T-helper 1 cell treated with Interleukin-12 subunit alpha and Interleukin-12 subunit beta and Interleukin-4 antibody, amounts not matched to agents 30 μg/mL and 1 μg/mL, for 36 hours (primary cell): ENCODE data around the gene EYS.

Experiments used
- H3K27ac Mint-ChIP-seq: one replicate; pipeline ENCODE4 v1.8.0; 2021; ENCODE audit warnings: mild to moderate bottlenecking, mixed read lengths
- H3K27me3 Mint-ChIP-seq: one replicate; pipeline ENCODE4 v1.8.0; 2021; ENCODE audit warnings: low read depth, mixed read lengths
- H3K36me3 Mint-ChIP-seq: one replicate; pipeline ENCODE4 v1.8.0; 2021; ENCODE audit warnings: low read depth, mixed read lengths
- H3K4me1 Mint-ChIP-seq: one replicate; pipeline ENCODE4 v1.8.0; 2021; ENCODE audit warnings: low read depth, mixed read lengths
- H3K4me3 Mint-ChIP-seq: one replicate; pipeline ENCODE4 v1.8.0; 2021; ENCODE audit warnings: mild to moderate bottlenecking, moderate library complexity, mixed read lengths
- H3K9me3 Mint-ChIP-seq: one replicate; pipeline ENCODE4 v1.8.0; 2021; ENCODE audit warnings: mixed read lengths

EYS gene

DNA sequence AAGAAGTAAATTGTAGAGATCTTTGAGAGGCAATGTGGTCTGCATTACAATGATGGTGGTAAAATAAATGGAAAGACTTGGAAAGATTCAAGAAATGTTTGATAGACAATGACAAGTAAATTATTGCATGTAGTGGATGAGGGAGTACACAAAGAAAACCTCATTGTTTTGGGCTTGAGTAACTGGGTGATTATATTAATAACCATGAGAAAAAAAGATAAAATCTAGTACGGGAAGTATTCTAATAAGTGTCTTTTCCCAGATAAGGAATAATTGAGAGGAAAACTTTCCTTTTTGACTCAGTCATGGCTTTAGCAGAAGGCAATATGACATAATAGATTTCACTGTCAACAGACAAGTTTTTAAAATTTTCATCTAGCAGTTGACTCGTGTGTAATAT is 993.0 kb downstream of the EYS start:
- Mint-ChIP-seq H3K9me3 (peaks cover 10% of the 10 kb centered on the region), H3K27ac (no peak overlapping the region)

DNA sequence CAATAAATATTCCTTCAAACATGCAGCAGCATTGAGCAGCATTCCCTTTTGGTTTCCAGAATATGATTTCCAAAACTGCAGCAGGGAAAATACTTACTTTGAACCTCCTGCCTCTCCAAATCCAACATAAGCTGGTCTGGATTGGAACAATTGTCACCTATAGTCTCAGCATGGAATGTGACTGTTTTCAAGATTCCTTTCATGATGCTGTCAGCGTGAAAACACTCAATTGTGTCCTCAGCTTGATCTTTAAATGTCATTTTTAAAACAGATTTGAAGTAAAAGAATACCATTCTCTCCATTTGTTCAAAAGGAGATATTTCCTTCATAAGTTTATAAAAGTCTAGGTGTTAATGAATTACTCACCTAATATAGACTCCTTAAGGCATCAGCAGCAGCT is 993.9 kb downstream of the EYS start:
- Mint-ChIP-seq H3K36me3 (no peaks in the 10 kb centered on the region), H3K27me3 (no peaks in the 10 kb centered on the region), H3K9me3 (peaks cover 4% of the 10 kb centered on the region), H3K4me1 (no peaks in the 10 kb centered on the region), H3K27ac (no peak overlapping the region), H3K4me3 (no peak overlapping the region)

More for the DNA sequence above, 993.0 kb downstream of the EYS start:
- H3K4me3 Mint-ChIP-seq = no peak overlapping the region
- no peaks in the 10 kb centered on the region for H3K4me1 Mint-ChIP-seq
- no peaks in the 10 kb centered on the region for H3K36me3 Mint-ChIP-seq
- no peaks in the 10 kb centered on the region for H3K27me3 Mint-ChIP-seq

- Mint-ChIP-seq H3K4me1 (no peaks in the 10 kb centered on the region), H3K9me3 (peaks cover 4% of the 10 kb centered on the region), H3K27me3 (no peaks in the 10 kb centered on the region), H3K4me3 (no peak overlapping the region), H3K27ac (no peak overlapping the region), H3K36me3 (no peaks in the 10 kb centered on the region)
These were observed 994.4 kb downstream of the EYS start for GRCh38 chr6:64712606-64713005.

DNA sequence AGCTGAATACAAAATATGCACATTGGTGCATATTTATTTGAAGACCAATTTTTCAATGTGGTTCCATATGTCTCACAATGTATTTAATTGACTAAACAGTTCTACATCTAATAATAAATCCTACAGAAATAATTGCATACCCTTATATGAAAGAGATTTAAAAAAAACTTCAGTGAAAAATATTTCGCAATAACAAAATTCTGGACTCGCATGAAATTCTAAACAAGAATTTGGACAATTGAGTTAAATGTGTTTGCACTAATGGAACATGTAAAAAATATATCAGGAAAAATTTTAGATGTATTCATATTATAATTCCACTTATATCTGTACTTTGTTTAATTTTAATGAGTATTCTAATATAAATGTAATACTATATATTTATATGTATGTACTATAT is 1003.1 kb downstream of the EYS start:
- H3K27ac Mint-ChIP-seq = no peak overlapping the region
- H3K4me1 Mint-ChIP-seq = no peaks in the 10 kb centered on the region
- H3K27me3 Mint-ChIP-seq = no peaks in the 10 kb centered on the region
- no peak overlapping the region for H3K4me3 Mint-ChIP-seq
- H3K36me3 Mint-ChIP-seq = no peaks in the 10 kb centered on the region
- peaks cover 17% of the 10 kb centered on the region for H3K9me3 Mint-ChIP-seq

DNA sequence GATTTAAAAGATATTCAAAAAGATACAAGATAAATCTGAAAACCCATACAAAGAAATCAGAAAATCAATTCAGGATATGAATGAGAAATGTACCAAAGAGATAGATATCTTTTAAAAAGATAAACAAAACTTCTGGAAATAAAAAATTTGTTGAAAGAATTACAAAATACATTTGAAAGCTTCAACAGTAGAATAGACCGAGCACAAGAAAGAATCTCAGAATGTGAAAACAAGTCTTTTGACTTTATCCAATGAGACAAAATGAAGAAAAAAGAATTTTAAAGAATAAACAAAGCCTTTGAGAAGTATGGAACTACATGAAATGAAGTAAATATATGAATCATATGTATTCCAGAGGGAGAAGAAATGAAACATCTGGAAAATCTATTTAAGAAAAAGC is 1011.0 kb downstream of the EYS start:
- Mint-ChIP-seq H3K27me3 (no peaks in the 10 kb centered on the region), H3K4me1 (no peaks in the 10 kb centered on the region), H3K36me3 (no peaks in the 10 kb centered on the region), H3K9me3 (peaks cover 30% of the 10 kb centered on the region), H3K27ac (no peak overlapping the region), H3K4me3 (no peak overlapping the region)

GRCh38 chr6:64694356-64694755 is 1012.7 kb downstream of the EYS start:
- H3K4me3 Mint-ChIP-seq = no peak overlapping the region
- no peaks in the 10 kb centered on the region for H3K4me1 Mint-ChIP-seq
- H3K27me3 Mint-ChIP-seq = no peaks in the 10 kb centered on the region
- H3K36me3 Mint-ChIP-seq = no peaks in the 10 kb centered on the region
- no peak overlapping the region for H3K27ac Mint-ChIP-seq
- peaks cover 25% of the 10 kb centered on the region for H3K9me3 Mint-ChIP-seq

- H3K9me3 Mint-ChIP-seq = peaks cover 11% of the 10 kb centered on the region
- no peaks in the 10 kb centered on the region for H3K4me1 Mint-ChIP-seq
- H3K27ac Mint-ChIP-seq = no peak overlapping the region
These were observed 1016.0 kb downstream of the EYS start for GRCh38 chr6:64691064-64691463.

DNA sequence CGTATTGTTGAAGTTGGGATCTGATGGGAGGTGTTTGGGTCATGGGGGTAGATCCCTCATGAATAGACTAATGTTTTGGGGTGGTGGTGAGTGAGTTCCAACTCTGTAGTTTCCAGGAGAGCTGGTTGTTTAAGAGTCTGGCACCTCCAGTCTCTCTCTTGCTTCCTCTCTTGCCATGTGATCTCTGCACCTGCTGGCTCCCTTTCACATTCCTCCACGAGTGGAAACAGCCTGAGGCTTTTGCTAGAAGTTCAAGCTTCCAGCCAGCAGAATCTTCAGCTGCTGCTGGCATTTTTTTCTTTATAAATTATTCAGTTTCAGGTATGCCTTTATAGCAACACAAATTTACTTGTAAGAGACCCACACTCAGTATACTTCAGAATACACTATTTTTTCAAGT is 1021.6 kb downstream of the EYS start:
- H3K4me1 Mint-ChIP-seq = no peaks in the 10 kb centered on the region
- no peaks in the 10 kb centered on the region for H3K36me3 Mint-ChIP-seq
- H3K27ac Mint-ChIP-seq = no peak overlapping the region
- peaks cover 24% of the 10 kb centered on the region for H3K9me3 Mint-ChIP-seq
- H3K27me3 Mint-ChIP-seq = no peaks in the 10 kb centered on the region
- no peak overlapping the region for H3K4me3 Mint-ChIP-seq

More at GRCh38 chr6:64691064-64691463, 1016.0 kb downstream of the EYS start:
- H3K36me3 Mint-ChIP-seq = no peaks in the 10 kb centered on the region
- H3K4me3 Mint-ChIP-seq = no peak overlapping the region
- H3K27me3 Mint-ChIP-seq = no peaks in the 10 kb centered on the region

DNA sequence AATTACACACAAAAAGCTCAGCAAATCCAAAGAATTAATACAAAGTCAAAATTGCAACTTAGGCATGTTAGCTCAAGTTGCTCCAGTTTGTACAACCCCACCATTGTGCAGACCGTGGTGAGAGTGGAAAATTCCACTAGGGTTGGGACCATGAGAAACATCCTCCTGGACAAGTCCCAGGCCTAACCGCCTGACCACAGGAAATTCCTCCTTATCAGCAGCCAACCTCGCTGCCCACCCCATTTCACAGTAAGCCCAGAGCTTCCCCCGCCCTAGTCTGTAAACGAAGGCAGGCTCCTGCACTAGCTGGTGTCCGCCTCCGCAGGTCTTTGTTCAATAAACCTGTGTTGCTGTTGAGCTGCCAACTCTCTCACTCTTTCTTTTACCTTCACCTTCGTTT is 1023.3 kb downstream of the EYS start:
- no peaks in the 10 kb centered on the region for H3K27me3 Mint-ChIP-seq
- no peaks in the 10 kb centered on the region for H3K36me3 Mint-ChIP-seq
- no peak overlapping the region for H3K27ac Mint-ChIP-seq
- H3K4me1 Mint-ChIP-seq = no peaks in the 10 kb centered on the region
- H3K4me3 Mint-ChIP-seq = no peak overlapping the region
- peaks cover 32% of the 10 kb centered on the region for H3K9me3 Mint-ChIP-seq

DNA sequence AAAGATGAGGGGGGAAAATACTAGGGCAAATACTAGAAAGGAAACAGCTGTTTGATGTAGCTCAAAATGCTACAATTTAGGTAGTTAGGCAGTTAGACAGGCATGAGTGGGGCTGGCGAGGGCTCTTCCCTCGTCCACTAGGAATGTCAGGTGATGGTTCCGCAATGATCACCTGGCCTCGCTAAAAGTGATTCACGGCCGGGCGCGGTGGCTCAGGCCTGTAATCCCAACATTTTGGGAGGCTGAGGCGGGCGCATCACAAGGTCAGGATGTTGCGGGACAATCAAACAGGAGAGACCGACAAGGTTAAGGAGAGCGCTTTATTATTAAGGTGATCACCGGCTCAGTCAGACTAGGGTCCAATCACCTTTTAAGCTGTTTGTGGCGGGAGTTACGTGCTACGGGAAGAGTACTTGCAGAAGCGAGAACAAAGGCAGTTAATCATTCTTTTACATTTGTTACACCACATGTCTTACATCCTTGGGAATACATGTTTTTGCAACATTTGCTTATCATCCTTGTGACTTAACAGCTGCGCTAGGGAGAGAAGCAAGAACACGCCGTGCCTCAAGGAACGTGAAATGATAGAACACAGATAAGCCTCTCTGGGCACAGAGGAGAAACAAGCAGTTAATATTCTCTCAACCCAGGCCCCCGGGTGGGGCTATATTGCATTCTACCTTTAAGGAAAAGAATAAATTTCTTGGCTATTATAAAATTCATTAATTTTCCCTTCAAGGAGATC is 1025.4 kb downstream of the EYS start:
- Mint-ChIP-seq H3K36me3 (no peaks in the 10 kb centered on the region), H3K27ac (no peak overlapping the region), H3K27me3 (no peaks in the 10 kb centered on the region), H3K4me1 (no peaks in the 10 kb centered on the region), H3K4me3 (no peak overlapping the region), H3K9me3 (peaks cover 24% of the 10 kb centered on the region)

DNA sequence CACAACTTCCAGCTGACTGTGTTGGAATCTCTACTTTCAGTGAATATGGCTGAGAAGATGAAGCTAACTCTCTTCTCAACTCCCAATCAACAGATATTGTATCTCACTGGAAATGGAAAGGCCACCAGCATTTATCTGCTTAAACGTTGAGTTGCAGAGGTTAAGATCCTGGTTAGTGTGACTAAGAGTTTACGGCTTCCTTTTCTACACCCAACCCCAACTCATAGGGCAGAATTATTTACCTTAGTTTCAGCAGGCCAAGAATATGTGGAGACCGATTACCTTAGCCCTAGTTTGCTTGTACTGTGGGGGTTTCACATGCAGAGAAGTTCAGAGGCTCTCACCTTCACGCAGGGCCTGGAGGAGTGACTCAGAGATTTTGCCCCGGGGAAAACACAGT is 1026.6 kb downstream of the EYS start:
- Mint-ChIP-seq H3K36me3 (no peaks in the 10 kb centered on the region), H3K27ac (no peak overlapping the region), H3K27me3 (no peaks in the 10 kb centered on the region), H3K4me1 (no peaks in the 10 kb centered on the region), H3K4me3 (no peak overlapping the region), H3K9me3 (peaks cover 24% of the 10 kb centered on the region)

DNA sequence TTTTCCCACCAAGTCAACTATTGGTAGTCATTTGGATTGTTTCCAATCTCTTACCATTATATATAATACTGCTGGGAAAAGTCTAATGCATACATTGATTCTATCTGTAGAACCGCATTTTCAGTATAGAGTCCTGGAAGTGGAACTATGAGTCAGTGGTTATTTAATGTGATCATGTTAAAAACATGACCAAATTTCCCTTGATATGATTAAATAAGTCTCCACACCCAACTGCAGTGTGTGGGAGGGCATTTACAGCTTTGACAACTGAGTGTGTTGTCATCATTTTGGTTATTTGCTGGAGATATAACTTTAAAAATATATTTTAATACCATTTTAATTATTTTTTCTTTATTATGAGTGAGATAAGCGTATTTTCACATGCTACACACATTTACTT is 1027.6 kb downstream of the EYS start:
- no peaks in the 10 kb centered on the region for H3K4me1 Mint-ChIP-seq
- no peak overlapping the region for H3K4me3 Mint-ChIP-seq
- peaks cover 24% of the 10 kb centered on the region for H3K9me3 Mint-ChIP-seq
- no peak overlapping the region for H3K27ac Mint-ChIP-seq
- H3K36me3 Mint-ChIP-seq = no peaks in the 10 kb centered on the region
- H3K27me3 Mint-ChIP-seq = no peaks in the 10 kb centered on the region

- no peaks in the 10 kb centered on the region for H3K27me3 Mint-ChIP-seq
- H3K36me3 Mint-ChIP-seq = no peaks in the 10 kb centered on the region
- no peak overlapping the region for H3K4me3 Mint-ChIP-seq
- no peaks in the 10 kb centered on the region for H3K4me1 Mint-ChIP-seq
- peaks cover 6% of the 10 kb centered on the region for H3K9me3 Mint-ChIP-seq
- H3K27ac Mint-ChIP-seq = no peak overlapping the region
These were observed 1034.4 kb downstream of the EYS start for GRCh38 chr6:64672651-64673050.

DNA sequence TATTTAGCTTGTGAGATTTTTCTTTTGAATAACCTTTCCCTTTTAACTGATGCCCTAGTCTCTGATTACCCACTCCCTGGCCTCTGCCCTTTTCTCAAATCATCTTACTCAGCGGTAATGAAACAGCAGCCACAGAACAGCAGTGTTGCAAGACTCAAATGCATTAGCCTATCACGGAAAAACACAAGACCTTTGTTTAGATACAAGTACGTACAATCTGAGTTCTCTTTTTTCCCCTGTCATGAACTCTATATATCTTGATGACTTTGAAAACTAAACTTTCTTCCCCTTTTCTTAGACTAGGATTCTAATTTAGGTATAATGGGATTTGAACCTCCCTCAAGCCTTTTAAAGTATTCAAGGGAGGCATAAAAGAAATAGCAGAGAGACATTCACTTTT is 1034.9 kb downstream of the EYS start:
- peaks cover 6% of the 10 kb centered on the region for H3K9me3 Mint-ChIP-seq
- no peaks in the 10 kb centered on the region for H3K4me1 Mint-ChIP-seq
- H3K27ac Mint-ChIP-seq = no peak overlapping the region
- no peaks in the 10 kb centered on the region for H3K27me3 Mint-ChIP-seq
- H3K36me3 Mint-ChIP-seq = no peaks in the 10 kb centered on the region
- no peak overlapping the region for H3K4me3 Mint-ChIP-seq

DNA sequence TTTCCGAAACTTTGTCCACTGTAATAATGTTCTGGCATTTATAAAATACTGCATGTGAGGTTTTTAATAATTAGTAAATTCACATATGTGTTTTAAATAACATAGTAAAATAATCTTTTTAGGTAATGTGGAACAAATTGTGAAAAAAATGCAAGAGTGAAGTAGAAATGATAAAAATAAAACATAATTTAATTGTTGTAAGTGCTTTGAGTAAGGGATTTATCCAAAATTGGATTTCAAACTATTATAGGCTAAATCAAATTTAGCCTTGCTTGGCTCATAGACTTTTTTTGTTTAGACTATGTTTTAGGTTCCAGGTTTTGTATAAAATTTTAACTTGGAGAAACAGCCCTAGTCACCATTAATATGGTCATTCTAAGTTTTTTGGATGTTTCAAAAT is 1041.9 kb downstream of the EYS start:
- Mint-ChIP-seq H3K27me3 (no peaks in the 10 kb centered on the region), H3K36me3 (no peaks in the 10 kb centered on the region), H3K9me3 (peaks cover 17% of the 10 kb centered on the region), H3K4me3 (no peak overlapping the region), H3K27ac (no peak overlapping the region), H3K4me1 (no peaks in the 10 kb centered on the region)

DNA sequence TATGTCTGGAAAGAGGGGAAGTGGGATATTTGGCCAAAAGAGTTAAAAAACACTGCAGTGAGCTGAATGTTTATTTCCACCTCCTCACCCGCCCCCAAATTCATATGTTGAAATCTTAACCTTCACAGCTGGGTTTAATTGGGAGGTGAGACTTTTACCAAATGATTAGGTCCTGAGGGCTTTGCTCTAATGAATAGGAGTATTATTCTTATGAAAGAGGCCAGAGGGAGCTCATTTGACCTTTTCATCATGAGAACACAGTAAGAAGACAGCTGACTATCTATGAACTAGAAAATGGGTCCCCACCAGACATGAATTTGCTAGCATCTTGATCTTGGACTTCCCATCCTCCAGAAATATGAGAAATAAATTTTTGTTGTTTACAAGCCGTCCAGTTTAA is 1042.5 kb downstream of the EYS start:
- no peaks in the 10 kb centered on the region for H3K36me3 Mint-ChIP-seq
- no peaks in the 10 kb centered on the region for H3K4me1 Mint-ChIP-seq
- no peak overlapping the region for H3K27ac Mint-ChIP-seq
- H3K4me3 Mint-ChIP-seq = no peak overlapping the region
- peaks cover 17% of the 10 kb centered on the region for H3K9me3 Mint-ChIP-seq
- no peaks in the 10 kb centered on the region for H3K27me3 Mint-ChIP-seq
